Parathyroid adenoma (tissue), 2 donors: ENCODE measurements around the gene CCNE1.

Source experiments
- H2AFZ ChIP-seq: fragments of 300-600 bp; sonication (generic); one replicate; pipeline ENCODE4 v1.7.0; 2017; ENCODE audit warnings: antibody characterized with exemption, mild to moderate bottlenecking
- H3K27ac ChIP-seq: fragments of 300-600 bp; sonication (generic); one replicate; pipeline ENCODE4 v1.7.0; 2017
- H3K27me3 ChIP-seq: fragments of 300-600 bp; sonication (generic); one replicate; pipeline ENCODE4 v1.7.0; 2017; ENCODE audit warnings: low read length; ENCODE audit not compliant: control insufficient read depth, insufficient read depth
- H3K36me3 ChIP-seq: fragments of 300-600 bp; sonication (generic); one replicate; pipeline ENCODE4 v1.7.0; 2017; ENCODE audit warnings: low read length; ENCODE audit not compliant: control insufficient read depth, insufficient read depth
- H3K4me1 ChIP-seq: fragments of 300-600 bp; sonication (generic); one replicate; pipeline ENCODE4 v1.7.0; 2017; ENCODE audit warnings: control low read depth
- H3K4me2 ChIP-seq: fragments of 300-600 bp; sonication (generic); one replicate; pipeline ENCODE4 v1.7.0; 2017; ENCODE audit warnings: low read length
- H3K4me3 ChIP-seq: fragments of 300-600 bp; sonication (generic); one replicate; pipeline ENCODE4 v1.7.0; 2017; ENCODE audit warnings: low read depth, low read length
- H3K79me2 ChIP-seq: fragments of 300-600 bp; sonication (generic); one replicate; pipeline ENCODE4 v1.7.0; 2017; ENCODE audit warnings: control low read depth
- H3K9ac ChIP-seq: fragments of 300-600 bp; sonication (generic); one replicate; pipeline ENCODE4 v1.7.0; 2017; ENCODE audit warnings: mild to moderate bottlenecking
- H3K9me3 ChIP-seq: fragments of 300-600 bp; sonication (generic); one replicate; pipeline ENCODE4 v1.7.0; 2017; ENCODE audit warnings: low read length; ENCODE audit not compliant: control insufficient read depth
- CTCF ChIP-seq: fragments of 300-600 bp; sonication (generic); IDR thresholded peaks from one replicate; pipeline ENCODE4 v1.7.0; 2017; ENCODE audit warnings: antibody characterized with exemption, mild to moderate bottlenecking
- donor health status: primary hyperparathyroidism.

CCNE1 gene

DNA sequence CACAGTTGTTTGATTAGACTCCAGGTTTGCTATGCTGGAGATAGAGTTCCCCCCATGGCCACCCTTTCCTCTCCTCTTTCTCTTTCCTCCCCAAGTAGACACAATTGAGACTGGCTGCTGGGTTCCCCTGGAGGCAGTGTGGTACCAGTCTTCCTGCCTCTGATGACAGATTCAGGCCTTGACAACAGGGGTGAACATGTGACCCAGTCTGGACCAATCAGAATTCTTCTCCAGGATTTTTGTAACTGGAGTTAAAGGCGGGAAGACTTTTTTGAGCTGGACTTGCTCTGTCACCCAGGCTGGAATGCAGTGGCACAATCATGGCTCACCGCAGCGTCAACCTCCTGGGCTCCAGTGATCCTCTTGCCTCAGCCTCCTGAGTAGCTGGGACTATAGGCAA is 48.7 kb downstream of the CCNE1 start:
- Histone ChIP-seq H3K4me3 (no peak overlapping the region), H3K36me3 (no peaks in the 10 kb centered on the region), H3K4me1 (no peaks in the 10 kb centered on the region), H3K9ac (no peak overlapping the region), H3K4me2 (no peak overlapping the region), H3K27me3 (no peaks in the 10 kb centered on the region), H3K79me2 (no peaks in the 10 kb centered on the region), H3K27ac (no peak overlapping the region), H2AFZ (no peak overlapping the region), H3K9me3 (no peaks in the 10 kb centered on the region)
- no peak for TF ChIP-seq CTCF

DNA sequence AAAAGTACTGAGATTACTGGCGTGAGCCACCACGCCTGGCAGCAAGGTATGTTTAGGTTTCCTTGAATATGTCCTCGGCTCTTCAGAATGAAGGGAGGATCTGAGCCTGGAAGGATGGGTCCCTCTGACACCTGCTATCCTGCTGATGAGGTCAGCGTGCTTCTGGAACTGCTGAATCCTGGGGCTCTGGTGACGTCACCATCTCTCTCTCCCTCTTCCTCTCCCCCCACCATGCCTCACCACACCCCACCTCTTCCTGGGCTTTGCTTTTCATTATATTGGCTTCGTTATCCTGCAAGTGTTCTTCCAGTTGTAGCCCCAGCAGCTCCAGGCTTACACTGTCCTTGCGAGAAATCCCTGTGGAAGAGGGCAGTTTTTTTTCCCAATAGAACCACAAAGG is 49.8 kb downstream of the CCNE1 start:
- no peak overlapping the region for H3K4me2 ChIP-seq
- no peak overlapping the region for H2AFZ ChIP-seq
- TF ChIP-seq CTCF: no peak
- H3K4me1 ChIP-seq: no peaks in the 10 kb centered on the region
- H3K27ac ChIP-seq: no peak overlapping the region
- no peaks in the 10 kb centered on the region for H3K9me3 ChIP-seq
- no peak overlapping the region for H3K4me3 ChIP-seq
- no peak overlapping the region for H3K9ac ChIP-seq
- no peaks in the 10 kb centered on the region for H3K36me3 ChIP-seq
- H3K79me2 ChIP-seq: no peaks in the 10 kb centered on the region
- H3K27me3 ChIP-seq: no peaks in the 10 kb centered on the region

- no peak overlapping the region for H3K27ac ChIP-seq
- H3K4me2 ChIP-seq: no peak overlapping the region
- no peaks in the 10 kb centered on the region for H3K9me3 ChIP-seq
- H3K9ac ChIP-seq: no peak overlapping the region
- no peaks in the 10 kb centered on the region for H3K79me2 ChIP-seq
- H3K4me3 ChIP-seq: no peak overlapping the region
- no peak overlapping the region for H2AFZ ChIP-seq
- H3K4me1 ChIP-seq: no peaks in the 10 kb centered on the region
- TF ChIP-seq CTCF: no peak
- H3K27me3 ChIP-seq: no peaks in the 10 kb centered on the region
- no peaks in the 10 kb centered on the region for H3K36me3 ChIP-seq
Measured at GRCh38 chr19:29866011-29866410, 54.2 kb downstream of the CCNE1 start.

- Histone ChIP-seq H3K79me2 (no peaks in the 10 kb centered on the region), H3K27ac (no peak overlapping the region), H3K9ac (no peak overlapping the region), H3K4me1 (no peaks in the 10 kb centered on the region), H2AFZ (no peak overlapping the region), H3K4me2 (no peak overlapping the region), H3K4me3 (no peak overlapping the region), H3K27me3 (no peaks in the 10 kb centered on the region), H3K9me3 (no peaks in the 10 kb centered on the region), H3K36me3 (no peaks in the 10 kb centered on the region)
- TF ChIP-seq CTCF: no peak
Measured at GRCh38 chr19:29867984-29868383, 56.2 kb downstream of the CCNE1 start.

GRCh38 chr19:29871143-29871542 is 59.4 kb downstream of the CCNE1 start:
- Histone ChIP-seq H3K4me2 (no peak overlapping the region), H3K4me3 (no peak overlapping the region), H3K9me3 (no peaks in the 10 kb centered on the region), H3K9ac (no peak overlapping the region), H3K27ac (no peak overlapping the region), H3K4me1 (peaks cover 3% of the 10 kb centered on the region), H3K79me2 (no peaks in the 10 kb centered on the region), H2AFZ (no peak overlapping the region), H3K36me3 (no peaks in the 10 kb centered on the region), H3K27me3 (no peaks in the 10 kb centered on the region)
- no peak for TF ChIP-seq CTCF
